Measurements from ENCODE around the gene NDUFB8. TPM values are rescaled to one million over a fixed set of nuclear protein-coding genes. Genes with fewer than 3 reads are reported as not detected.

Gene NDUFB8
- polyA plus RNA-seq, 4 donors: 186 to 484 (median 406) TPM

DNA sequence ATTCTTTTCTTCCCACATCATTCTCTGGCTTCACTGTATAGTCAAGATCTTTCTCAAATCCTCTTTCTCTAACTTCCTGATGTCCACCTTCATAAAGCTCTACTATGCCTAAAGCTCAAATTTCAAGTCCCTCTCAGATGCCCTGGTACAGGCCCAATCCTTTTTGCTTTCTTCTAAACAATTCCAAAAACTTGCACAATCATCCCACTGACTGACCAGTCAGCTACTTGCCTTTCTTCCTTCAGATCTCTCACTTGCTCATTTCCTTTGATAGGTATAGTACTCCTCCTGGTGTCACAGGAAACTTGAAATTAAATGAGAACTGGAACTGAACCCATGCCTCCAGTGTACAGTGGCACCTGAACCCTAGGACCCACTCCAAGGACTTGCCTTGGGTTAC is 28.2 kb downstream of the NDUFB8 start:
- no peaks in the 10 kb centered on the region for H3K4me1 ChIP-seq (ENCODE audit: control insufficient read depth in 3 of 3, insufficient read depth in 2 of 3, low read depth in 1 of 3, low read length in 2 of 3)
- H3K27ac ChIP-seq (ENCODE audit: low read depth in 1 of 3, low read length in 2 of 3): no peak overlapping the region
- H3K9me3 ChIP-seq (ENCODE audit: control insufficient read depth in 2 of 2, insufficient read depth in 1 of 2, low read depth in 1 of 2, low read length in 1 of 2): no peaks in the 10 kb centered on the region
- DNase-seq (no peak), FAIRE-seq (no peak)
- H3K27me3 ChIP-seq (ENCODE audit: control insufficient read depth in 3 of 3, insufficient read depth in 3 of 3, low read length in 3 of 3): no peaks in the 10 kb centered on the region
- H3K36me3 ChIP-seq (ENCODE audit: control insufficient read depth in 3 of 3, insufficient read depth in 2 of 3, low read depth in 1 of 3, low read length in 3 of 3): peaks cover 0 to 40% (median 12%) of the 10 kb centered on the region in 3 donors
- no peak overlapping the region for H3K4me3 ChIP-seq (ENCODE audit: low read depth in 1 of 3, low read length in 3 of 3)

DNA sequence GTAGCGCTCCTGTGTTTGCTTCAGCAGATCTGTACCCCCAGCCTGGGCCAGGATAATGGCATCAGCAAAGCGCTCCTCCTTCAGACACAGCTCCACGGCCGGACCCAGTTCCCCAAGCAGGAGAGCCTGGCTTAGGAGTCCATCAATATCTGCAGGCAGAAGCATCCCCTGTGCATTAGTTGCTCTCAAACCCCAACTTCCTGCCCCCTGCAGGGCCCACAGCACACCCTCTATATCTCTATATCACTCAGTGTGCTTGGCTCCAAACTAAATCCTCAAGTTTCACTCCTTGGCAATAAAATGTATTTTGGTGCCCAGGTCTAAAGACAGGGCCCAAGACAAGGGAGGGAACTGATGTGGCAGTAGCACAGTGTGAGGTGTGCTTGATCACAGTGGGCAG is 31.6 kb downstream of the NDUFB8 start:
- FAIRE-seq (no peak), DNase-seq (no peak)
- H3K36me3 ChIP-seq (ENCODE audit: control insufficient read depth in 3 of 3, insufficient read depth in 2 of 3, low read depth in 1 of 3, low read length in 3 of 3): peaks cover 0 to 37% (median 15%) of the 10 kb centered on the region in 3 donors
- no peaks in the 10 kb centered on the region for H3K9me3 ChIP-seq (ENCODE audit: control insufficient read depth in 2 of 2, insufficient read depth in 1 of 2, low read depth in 1 of 2, low read length in 1 of 2)
- H3K4me1 ChIP-seq (ENCODE audit: control insufficient read depth in 3 of 3, insufficient read depth in 2 of 3, low read depth in 1 of 3, low read length in 2 of 3): no peaks in the 10 kb centered on the region
- H3K27ac ChIP-seq (ENCODE audit: low read depth in 1 of 3, low read length in 2 of 3): no peak overlapping the region
- no peaks in the 10 kb centered on the region for H3K27me3 ChIP-seq (ENCODE audit: control insufficient read depth in 3 of 3, insufficient read depth in 3 of 3, low read length in 3 of 3)
- H3K4me3 ChIP-seq (ENCODE audit: low read depth in 1 of 3, low read length in 3 of 3): no peak overlapping the region
- WGBS, 3 donors: 94 to 98% (median 97%) methylated on average over 3 to 4 of the region's 4 CpGs

DNA sequence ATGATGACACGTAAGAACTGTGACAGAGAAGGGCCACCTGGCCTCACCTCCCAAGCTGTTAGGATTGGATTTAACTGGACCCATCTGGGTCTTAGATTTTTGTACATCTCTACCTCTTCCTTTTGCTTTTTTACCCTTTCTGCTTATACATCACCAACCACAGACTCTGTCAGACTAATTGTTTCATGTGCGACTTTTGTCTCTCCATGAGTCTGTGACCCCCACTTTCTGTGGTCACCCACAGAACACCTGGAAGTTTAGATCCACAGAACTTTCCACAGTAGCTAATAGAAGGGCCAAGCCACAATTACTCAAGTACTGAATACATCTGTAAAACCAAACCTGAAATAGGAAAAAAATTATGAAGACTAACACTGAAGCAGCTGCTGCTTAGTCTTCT is 33.1 kb downstream of the NDUFB8 start:
- H3K4me3 ChIP-seq (ENCODE audit: low read depth in 1 of 3, low read length in 3 of 3): no peak overlapping the region
- WGBS, 3 donors: 88 to 90% (median 90%) methylated on average over 2 of the region's 2 CpGs
- DNase-seq (no peak), FAIRE-seq (no peak)
- no peaks in the 10 kb centered on the region for H3K4me1 ChIP-seq (ENCODE audit: control insufficient read depth in 3 of 3, insufficient read depth in 2 of 3, low read depth in 1 of 3, low read length in 2 of 3)
- no peak overlapping the region for H3K27ac ChIP-seq (ENCODE audit: low read depth in 1 of 3, low read length in 2 of 3)
- no peaks in the 10 kb centered on the region for H3K27me3 ChIP-seq (ENCODE audit: control insufficient read depth in 3 of 3, insufficient read depth in 3 of 3, low read length in 3 of 3)
- no peaks in the 10 kb centered on the region for H3K9me3 ChIP-seq (ENCODE audit: control insufficient read depth in 2 of 2, insufficient read depth in 1 of 2, low read depth in 1 of 2, low read length in 1 of 2)
- H3K36me3 ChIP-seq (ENCODE audit: control insufficient read depth in 3 of 3, insufficient read depth in 2 of 3, low read depth in 1 of 3, low read length in 3 of 3): peaks cover 0 to 33% (median 15%) of the 10 kb centered on the region in 3 donors

DNA sequence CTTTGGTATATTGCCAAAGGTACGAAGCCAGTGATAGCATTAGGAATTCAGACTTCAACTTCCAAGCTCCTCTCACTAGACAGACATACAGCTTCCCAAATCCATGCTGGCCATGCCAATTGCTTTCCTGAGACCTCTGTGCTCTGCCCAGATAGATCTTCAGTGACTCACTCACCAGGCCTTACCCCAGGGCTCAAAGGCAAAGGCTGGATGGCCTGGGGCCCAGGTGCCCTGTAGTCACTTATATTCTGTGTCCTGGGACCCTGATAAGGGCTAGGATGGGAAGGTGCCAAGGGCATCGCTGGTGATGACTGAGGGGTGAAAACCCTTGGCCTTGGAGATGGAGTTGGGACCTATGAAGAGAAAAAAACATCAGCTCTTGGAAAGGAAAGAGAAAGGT is 39.1 kb downstream of the NDUFB8 start:
- Histone ChIP-seq H3K27ac (ENCODE audit: low read depth in 1 of 3, low read length in 2 of 3) (no peak overlapping the region), H3K36me3 (ENCODE audit: control insufficient read depth in 3 of 3, insufficient read depth in 2 of 3, low read depth in 1 of 3, low read length in 3 of 3) (peaks cover 0 to 39% (median 11%) of the 10 kb centered on the region in 3 donors), H3K27me3 (ENCODE audit: control insufficient read depth in 3 of 3, insufficient read depth in 3 of 3, low read length in 3 of 3) (no peaks in the 10 kb centered on the region), H3K9me3 (ENCODE audit: control insufficient read depth in 2 of 2, insufficient read depth in 1 of 2, low read depth in 1 of 2, low read length in 1 of 2) (no peaks in the 10 kb centered on the region), H3K4me3 (ENCODE audit: low read depth in 1 of 3, low read length in 3 of 3) (no peak overlapping the region), H3K4me1 (ENCODE audit: control insufficient read depth in 3 of 3, insufficient read depth in 2 of 3, low read depth in 1 of 3, low read length in 2 of 3) (no peaks in the 10 kb centered on the region)
- WGBS, 3 donors: 84 to 93% (median 89%) methylated on average over 2 of the region's 2 CpGs
- no peak for DNase-seq
- FAIRE-seq: no peak

DNA sequence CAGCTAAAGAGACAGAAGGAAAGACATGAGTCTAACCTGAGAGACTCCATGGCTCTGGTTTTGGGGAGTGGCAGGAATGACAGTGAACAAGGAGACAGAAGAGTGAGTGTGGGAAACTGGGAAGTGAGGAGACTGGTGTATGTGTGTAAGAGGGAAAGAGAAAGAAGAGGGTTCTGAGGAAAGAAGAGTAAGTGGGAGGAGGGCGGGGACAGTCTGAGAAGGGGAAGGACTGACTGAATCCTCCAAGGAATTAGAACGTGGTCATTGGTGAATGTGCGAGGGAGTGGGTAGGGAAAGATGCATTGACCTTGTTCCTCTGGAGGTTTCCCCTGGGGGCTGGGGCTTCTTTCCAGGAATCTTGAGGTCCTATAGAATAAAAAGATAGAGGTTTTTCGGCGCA is 40.3 kb downstream of the NDUFB8 start:
- Histone ChIP-seq H3K36me3 (ENCODE audit: control insufficient read depth in 3 of 3, insufficient read depth in 2 of 3, low read depth in 1 of 3, low read length in 3 of 3) (peaks cover 0 to 37% (median 8%) of the 10 kb centered on the region in 3 donors), H3K9me3 (ENCODE audit: control insufficient read depth in 2 of 2, insufficient read depth in 1 of 2, low read depth in 1 of 2, low read length in 1 of 2) (no peaks in the 10 kb centered on the region), H3K4me3 (ENCODE audit: low read depth in 1 of 3, low read length in 3 of 3) (no peak overlapping the region), H3K27ac (ENCODE audit: low read depth in 1 of 3, low read length in 2 of 3) (no peak overlapping the region), H3K27me3 (ENCODE audit: control insufficient read depth in 3 of 3, insufficient read depth in 3 of 3, low read length in 3 of 3) (no peaks in the 10 kb centered on the region), H3K4me1 (ENCODE audit: control insufficient read depth in 3 of 3, insufficient read depth in 2 of 3, low read depth in 1 of 3, low read length in 2 of 3) (no peaks in the 10 kb centered on the region)
- 87 to 99% (median 87%) methylated on average over 5 of the region's 5 CpGs for WGBS, 3 donors
- DNase-seq (no peak), FAIRE-seq (no peak)

DNA sequence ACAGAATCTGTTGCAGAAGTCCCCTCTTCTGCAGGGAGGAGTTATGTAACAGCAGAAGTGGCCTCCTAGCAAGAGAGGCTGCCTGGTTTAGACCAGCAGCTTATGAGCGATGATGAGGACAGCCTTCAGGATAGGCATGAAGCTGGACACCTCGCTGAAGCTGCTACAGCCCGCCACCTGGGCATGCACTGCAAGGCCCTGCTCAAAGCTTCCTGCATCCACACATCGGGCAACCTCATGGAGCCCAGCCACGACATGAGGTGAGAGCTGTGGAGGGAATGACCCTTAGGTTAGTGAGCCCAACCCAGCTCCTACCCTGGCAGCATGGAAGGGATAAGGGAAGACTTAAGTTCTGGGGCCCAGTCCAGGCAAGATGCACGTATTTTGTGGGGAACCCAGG is 42.1 kb downstream of the NDUFB8 start:
- Histone ChIP-seq H3K4me1 (ENCODE audit: control insufficient read depth in 3 of 3, insufficient read depth in 2 of 3, low read depth in 1 of 3, low read length in 2 of 3) (peaks cover 0 to 16% (median 0%) of the 10 kb centered on the region in 3 donors), H3K27me3 (ENCODE audit: control insufficient read depth in 3 of 3, insufficient read depth in 3 of 3, low read length in 3 of 3) (peaks cover 0 to 8% (median 0%) of the 10 kb centered on the region in 3 donors), H3K36me3 (ENCODE audit: control insufficient read depth in 3 of 3, insufficient read depth in 2 of 3, low read depth in 1 of 3, low read length in 3 of 3) (peaks cover 0 to 37% (median 8%) of the 10 kb centered on the region in 3 donors), H3K9me3 (ENCODE audit: control insufficient read depth in 2 of 2, insufficient read depth in 1 of 2, low read depth in 1 of 2, low read length in 1 of 2) (no peaks in the 10 kb centered on the region), H3K27ac (ENCODE audit: low read depth in 1 of 3, low read length in 2 of 3) (no peak overlapping the region), H3K4me3 (ENCODE audit: low read depth in 1 of 3, low read length in 3 of 3) (no peak overlapping the region)
- 93 to 94% (median 94%) methylated on average over 6 of the region's 6 CpGs for WGBS, 3 donors
- FAIRE-seq (no peak), DNase-seq (no peak)

DNA sequence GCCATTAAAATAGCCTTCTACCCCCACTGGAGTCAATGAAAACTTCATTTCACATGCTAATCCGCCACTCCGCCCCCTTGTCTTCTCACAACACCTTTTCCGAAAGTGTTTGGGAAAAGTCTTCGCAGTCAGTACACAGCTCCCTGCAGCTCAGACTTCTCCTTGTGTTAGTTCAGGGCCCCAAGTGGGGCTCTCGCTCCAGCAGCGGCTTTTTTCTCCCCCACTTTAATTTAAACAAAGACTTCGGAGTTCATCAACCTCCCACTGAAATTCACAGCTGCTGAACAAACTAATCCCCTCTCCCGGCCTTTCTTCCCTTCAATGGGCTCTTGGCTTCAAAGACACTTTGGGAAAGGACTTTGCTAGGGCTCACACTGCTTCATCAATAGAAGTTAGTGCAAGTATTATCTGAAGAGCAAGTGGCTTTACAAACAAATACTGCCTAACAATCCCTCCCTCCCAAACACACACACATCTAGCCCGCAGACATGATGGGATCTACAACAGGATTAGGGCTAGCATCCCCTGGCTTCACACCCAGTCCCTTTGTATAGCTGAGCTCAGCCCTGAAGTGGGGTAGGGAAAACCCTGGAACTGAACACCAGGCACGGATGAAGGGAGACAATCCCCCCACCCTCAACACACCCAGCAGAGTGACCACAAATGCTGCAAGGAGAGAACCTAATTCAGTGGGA is 43.7 kb downstream of the NDUFB8 start:
- Histone ChIP-seq H3K36me3 (ENCODE audit: control insufficient read depth in 3 of 3, insufficient read depth in 2 of 3, low read depth in 1 of 3, low read length in 3 of 3) (peaks cover 0 to 37% (median 8%) of the 10 kb centered on the region in 3 donors), H3K4me1 (ENCODE audit: control insufficient read depth in 3 of 3, insufficient read depth in 2 of 3, low read depth in 1 of 3, low read length in 2 of 3) (peaks cover 0 to 24% (median 0%) of the 10 kb centered on the region in 3 donors), H3K27ac (ENCODE audit: low read depth in 1 of 3, low read length in 2 of 3) (no peak overlapping the region), H3K4me3 (ENCODE audit: low read depth in 1 of 3, low read length in 3 of 3) (no peak overlapping the region), H3K27me3 (ENCODE audit: control insufficient read depth in 3 of 3, insufficient read depth in 3 of 3, low read length in 3 of 3) (peaks cover 0 to 15% (median 0%) of the 10 kb centered on the region in 3 donors), H3K9me3 (ENCODE audit: control insufficient read depth in 2 of 2, insufficient read depth in 1 of 2, low read depth in 1 of 2, low read length in 1 of 2) (no peaks in the 10 kb centered on the region)
- 79 to 93% (median 89%) methylated on average over 10 of the region's 10 CpGs for WGBS, 3 donors
- no peak for DNase-seq
- FAIRE-seq: no peak

DNA sequence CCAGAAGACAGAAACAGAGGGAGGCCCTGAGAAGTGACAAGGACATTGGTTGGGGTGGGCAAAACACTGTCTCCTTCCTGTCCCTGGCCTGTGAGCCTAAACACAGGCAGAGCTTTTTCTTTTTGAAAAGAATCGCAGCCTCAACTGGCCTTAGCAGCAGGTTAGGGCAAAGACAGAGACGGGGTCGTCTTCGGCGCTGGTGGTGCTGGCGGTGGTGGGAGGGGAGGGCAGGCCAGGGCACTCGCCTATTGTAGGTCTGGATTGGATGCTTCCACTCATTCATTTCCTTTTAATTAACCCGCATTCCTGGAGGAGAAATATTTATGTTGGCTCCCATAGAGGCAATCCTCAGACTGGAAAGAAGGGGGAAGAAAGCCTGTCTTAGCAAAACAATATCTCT is 44.3 kb downstream of the NDUFB8 start:
- no peak for DNase-seq
- Histone ChIP-seq H3K27ac (ENCODE audit: low read depth in 1 of 3, low read length in 2 of 3) (no peak overlapping the region), H3K4me1 (ENCODE audit: control insufficient read depth in 3 of 3, insufficient read depth in 2 of 3, low read depth in 1 of 3, low read length in 2 of 3) (peaks cover 0 to 24% (median 0%) of the 10 kb centered on the region in 3 donors), H3K9me3 (ENCODE audit: control insufficient read depth in 2 of 2, insufficient read depth in 1 of 2, low read depth in 1 of 2, low read length in 1 of 2) (no peaks in the 10 kb centered on the region), H3K4me3 (ENCODE audit: low read depth in 1 of 3, low read length in 3 of 3) (no peak overlapping the region), H3K27me3 (ENCODE audit: control insufficient read depth in 3 of 3, insufficient read depth in 3 of 3, low read length in 3 of 3) (peaks cover 0 to 17% (median 0%) of the 10 kb centered on the region in 3 donors), H3K36me3 (ENCODE audit: control insufficient read depth in 3 of 3, insufficient read depth in 2 of 3, low read depth in 1 of 3, low read length in 3 of 3) (peaks cover 0 to 34% (median 8%) of the 10 kb centered on the region in 3 donors)
- 72 to 96% (median 83%) methylated on average over 8 of the region's 8 CpGs for WGBS, 3 donors
- no peak for FAIRE-seq

Data from small intestine (tissue), 7 donors.